GM13977 (cell line): ENCODE data around the gene CNN3.

ENCODE experiments used
- DNase-seq: peaks from one replicate; pipeline ENCODE4 v3.0.0; 2012; ENCODE audit warnings: low spot score
- CTCF ChIP-seq: IDR thresholded peaks from 2 replicates; pipeline ENCODE4 v1.5.1; 2012; ENCODE audit warnings: mild to moderate bottlenecking, control low read depth; ENCODE audit not compliant: insufficient read depth; ENCODE audit errors: extremely low read depth, missing control alignments
- in situ Hi-C: fragments of 300-500 bp; cut with MboI; formaldehyde crosslinking; loops from one replicate; pipeline ENCODE4 v1.12.0; 2022; ENCODE audit warnings: low sequenced_read_pairs, low pct_unique_long_range_greater_than_20kb, mixed read lengths, inconsistent platforms; ENCODE audit not compliant: unreplicated experiment

CNN3 gene

GRCh38 chr1:94906382-94906781, 20.5 kb downstream of the CNN3 start:
- in situ Hi-C loops, result no loop called here
- TF ChIP-seq CTCF, result no peak
- no peak for DNase-seq

- no peak for TF ChIP-seq CTCF
- no peak for DNase-seq
- in situ Hi-C loops, result no loop called here
Observed at GRCh38 chr1:94905207-94905606, 21.7 kb downstream of the CNN3 start.

GRCh38 chr1:94903280-94904009, 23.5 kb downstream of the CNN3 start:
- TF ChIP-seq CTCF, result no peak
- in situ Hi-C loops, result no loop called here
- DNase-seq, result no peak

GRCh38 chr1:94901841-94902240, 25.1 kb downstream of the CNN3 start:
- DNase-seq, result no peak
- TF ChIP-seq CTCF, result no peak
- in situ Hi-C loops, result no loop called here

DNA sequence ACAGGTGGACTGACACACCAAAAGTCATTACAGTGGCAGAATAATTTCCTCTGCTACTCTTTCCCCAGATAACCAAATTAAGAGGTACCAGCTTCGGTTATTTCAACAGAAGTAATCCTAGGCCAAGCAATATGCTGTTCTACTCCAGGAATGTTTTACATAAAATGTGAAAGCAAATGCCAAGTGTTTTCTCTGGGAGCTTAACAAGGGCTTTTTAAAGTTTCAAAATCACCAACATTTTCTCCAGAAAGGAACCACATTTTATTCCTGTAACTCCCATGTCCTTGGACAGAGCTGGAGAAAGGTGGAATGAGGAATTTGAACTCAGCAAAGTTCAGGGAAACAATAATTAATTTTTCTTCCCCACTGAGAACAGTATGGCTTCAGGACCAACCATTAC, 27.2 kb downstream of the CNN3 start:
- DNase-seq, result no peak
- in situ Hi-C loops, result no loop called here
- TF ChIP-seq CTCF, result no peak

DNA sequence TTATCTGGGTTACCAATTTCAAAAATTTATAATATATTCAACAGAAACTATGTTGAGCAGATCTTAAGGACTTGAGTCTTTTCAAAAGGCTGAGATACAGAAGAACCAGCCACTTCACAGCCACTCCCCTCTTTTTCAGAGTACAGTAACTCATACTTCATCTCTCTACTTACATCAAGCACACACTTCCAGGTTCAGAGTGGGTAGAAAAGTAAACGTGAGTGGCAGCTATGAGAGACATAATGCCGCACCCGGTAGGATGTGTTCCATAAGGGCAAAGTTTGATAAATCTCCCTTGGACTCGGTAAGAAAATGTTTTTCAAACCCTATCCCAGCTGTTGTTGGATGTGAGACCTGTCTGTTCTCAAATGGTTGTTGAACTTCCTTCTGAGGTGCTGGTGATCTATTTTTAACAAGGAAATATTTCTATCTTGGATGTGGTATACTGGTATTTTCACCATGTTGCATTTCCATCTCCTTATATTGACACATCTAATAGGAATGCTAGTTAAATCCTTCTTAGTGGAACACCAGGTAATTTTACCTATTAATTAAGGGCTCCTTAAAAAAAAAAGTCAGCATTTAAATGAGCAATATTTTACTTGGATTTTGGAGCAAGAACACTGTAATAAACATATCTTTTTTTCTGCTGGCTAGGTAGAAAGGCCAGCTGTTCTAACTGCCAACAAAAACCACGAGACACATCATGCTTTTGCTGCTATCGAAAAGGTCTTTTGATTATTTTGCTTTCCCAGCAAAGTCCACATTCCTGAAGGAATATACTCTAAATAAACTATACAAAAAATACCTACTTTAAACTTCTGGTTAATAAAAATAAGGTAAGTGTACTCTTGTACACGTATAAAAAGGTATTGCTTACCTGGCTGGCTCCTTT, 28.2 kb downstream of the CNN3 start:
- DNase-seq, result no peak
- TF ChIP-seq CTCF, result no peak
- in situ Hi-C loops, result no loop called here
